GM19397 (cell line): ENCODE measurements around the gene DNAL1.

Experiments
- ATAC-seq: cut with Tn5 transposase; IDR thresholded peaks from one replicate; pipeline ENCODE4 v1.9.1; 2021; ENCODE audit warnings: mild to moderate bottlenecking, moderate library complexity; ENCODE audit not compliant: unreplicated experiment

DNAL1 gene

GRCh38 chr14:73722581-73722980 is 77.8 kb downstream of the DNAL1 start:
- ATAC-seq = no peak

GRCh38 chr14:73723406-73723796 is 78.6 kb downstream of the DNAL1 start:
- peak; percentile 68 for ATAC-seq

- ATAC-seq = peak; percentile 22
Observed at GRCh38 chr14:73723797-73724661, 79.2 kb downstream of the DNAL1 start.

GRCh38 chr14:73724696-73725095 is 79.9 kb downstream of the DNAL1 start:
- ATAC-seq = no peak

- ATAC-seq = no peak
Observed at GRCh38 chr14:73725116-73726024, 80.6 kb downstream of the DNAL1 start.

GRCh38 chr14:73726025-73726961 is 81.5 kb downstream of the DNAL1 start:
- ATAC-seq = no peak

GRCh38 chr14:73727166-73727565 is 82.4 kb downstream of the DNAL1 start:
- no peak for ATAC-seq

- ATAC-seq = no peak
Observed at GRCh38 chr14:73728717-73729330, 84.0 kb downstream of the DNAL1 start.

GRCh38 chr14:73729556-73730265 is 84.9 kb downstream of the DNAL1 start:
- no peak for ATAC-seq

GRCh38 chr14:73731111-73731510 is 86.3 kb downstream of the DNAL1 start:
- ATAC-seq = no peak

GRCh38 chr14:73732006-73732405 is 87.2 kb downstream of the DNAL1 start:
- ATAC-seq = no peak

GRCh38 chr14:73736842-73737241 is 92.1 kb downstream of the DNAL1 start:
- ATAC-seq = no peak

GRCh38 chr14:73738518-73739173 is 93.9 kb downstream of the DNAL1 start:
- ATAC-seq = no peak

- no peak for ATAC-seq
Observed at GRCh38 chr14:73739174-73739898, 94.5 kb downstream of the DNAL1 start.

- no peak for ATAC-seq
Observed at GRCh38 chr14:73739899-73740617, 95.3 kb downstream of the DNAL1 start.

GRCh38 chr14:73740618-73741326 is 96.0 kb downstream of the DNAL1 start:
- ATAC-seq = no peak

- no peak for ATAC-seq
Observed at GRCh38 chr14:73741386-73741875, 96.6 kb downstream of the DNAL1 start.
